Keratinocyte (primary cell): ENCODE data around the gene FITM2. TPM values are rescaled to one million over a fixed set of nuclear protein-coding genes. Genes with fewer than 3 reads are reported as not detected.
"Not testable (repeated sequence)": the region's sequence is repeated elsewhere in the genome, so short reads cannot be mapped to it uniquely, and the experiment has no call there.

Experiments
- DNase-seq: peaks from one replicate; pipeline ENCODE4 v3.0.0-alpha.2; 2011; ENCODE audit warnings: low read depth, missing footprints, low spot score
- FAIRE-seq: peaks from 2 replicates; lab custom pipeline; 2011; peaks lifted over from hg19 to GRCh38; lab: Jason Lieb, UNC
- H2AFZ ChIP-seq: 2 replicates; pipeline ENCODE4 v1.6.0; 2012; ENCODE audit warnings: low read length, control low read depth, inconsistent platforms; ENCODE audit not compliant: control insufficient read depth
- H3K27ac ChIP-seq: 2 replicates; pipeline ENCODE4 v1.5.1; 2011; ENCODE audit warnings: low read length; ENCODE audit not compliant: control insufficient read depth, insufficient read depth
- H3K27me3 ChIP-seq: 3 replicates; pipeline ENCODE4 v1.6.0; 2011; ENCODE audit warnings: low read length; ENCODE audit not compliant: control insufficient read depth, insufficient read depth; ENCODE audit errors: extremely low read depth
- H3K36me3 ChIP-seq, 2 experiments: 2 replicates in 1 of 2; 3 replicates in 1 of 2; pipeline ENCODE4 v1.5.1; 2011; ENCODE audit warnings: low read length in 2 of 2, mild to moderate bottlenecking in 1 of 2; ENCODE audit not compliant: control insufficient read depth in 2 of 2, insufficient read depth in 2 of 2; ENCODE audit errors: extremely low read depth in 1 of 2
- H3K4me1 ChIP-seq: 3 replicates; pipeline ENCODE4 v1.5.1; 2011; ENCODE audit warnings: low read length; ENCODE audit not compliant: control insufficient read depth, insufficient read depth; ENCODE audit errors: extremely low read depth
- H3K4me2 ChIP-seq: 3 replicates; pipeline ENCODE4 v1.6.0; 2011; ENCODE audit warnings: low read depth, low read length; ENCODE audit not compliant: control insufficient read depth, insufficient read depth; ENCODE audit errors: extremely low read depth
- H3K4me3 ChIP-seq, 3 experiments: fragments of 200-600 bp in 1 of 3; sonication (generic) in 1 of 3; 2 replicates in 2 of 3; 3 replicates in 1 of 3; pipeline ENCODE4 v1.5.1; 2011 to 2016; ENCODE audit warnings: low read length in 3 of 3, mild to moderate bottlenecking in 3 of 3, control low read depth in 2 of 3, inconsistent platforms in 1 of 3, low read depth in 1 of 3, mixed read lengths in 1 of 3, mixed run types in 1 of 3, moderate library complexity in 1 of 3; ENCODE audit not compliant: control insufficient read depth in 2 of 3, insufficient read depth in 2 of 3; ENCODE audit errors: extremely low read depth in 1 of 3
- H3K79me2 ChIP-seq: 2 replicates; pipeline ENCODE4 v1.6.0; 2012; ENCODE audit warnings: low read length; ENCODE audit not compliant: control insufficient read depth, insufficient read depth
- H3K9ac ChIP-seq: 3 replicates; pipeline ENCODE4 v1.6.0; 2011; ENCODE audit warnings: low read length; ENCODE audit not compliant: control insufficient read depth, insufficient read depth; ENCODE audit errors: extremely low read depth
- H3K9me1 ChIP-seq: 3 replicates; pipeline ENCODE4 v1.6.0; 2011; ENCODE audit warnings: low read length; ENCODE audit not compliant: control insufficient read depth, insufficient read depth; ENCODE audit errors: extremely low read depth
- H3K9me3 ChIP-seq: 2 replicates; pipeline ENCODE4 v1.5.1; 2012; ENCODE audit warnings: low read depth, low read length; ENCODE audit not compliant: control insufficient read depth
- H4K20me1 ChIP-seq: 3 replicates; pipeline ENCODE4 v1.6.0; 2011; ENCODE audit warnings: low read length; ENCODE audit not compliant: control insufficient read depth, insufficient read depth; ENCODE audit errors: extremely low read depth
- CTCF ChIP-seq, 3 experiments: IDR thresholded peaks in 1 of 3; conservative IDR thresholded peaks in 1 of 3; optimal IDR thresholded peaks in 1 of 3; 2 replicates in 2 of 3; 3 replicates in 1 of 3; pipeline versions ENCODE3 to v1.5.1; 2011; ENCODE audit warnings: low read length in 3 of 3, mild to moderate bottlenecking in 3 of 3, moderate library complexity in 2 of 3, control low read depth in 1 of 3, inconsistent platforms in 1 of 3; ENCODE audit not compliant: insufficient read depth in 2 of 3; ENCODE audit errors: extremely low read depth in 1 of 3
- EZH2 ChIP-seq: IDR thresholded peaks from one replicate; pipeline ENCODE4 v1.6.1; 2012; ENCODE audit warnings: inconsistent platforms, mild to moderate bottlenecking, low read length, moderate library complexity
- dilution Hi-C: fragments of 300-500 bp; cut with MboI; formaldehyde crosslinking; loops from one replicate; pipeline ENCODE4 v1.7.0; 2020; ENCODE audit warnings: low sequenced_read_pairs; ENCODE audit not compliant: extremely low pct_ligation_motif_present
- polyA plus RNA-seq, 5 experiments: library from polyadenylated mRNA; depleted of rRNA in 3 of 5; stranded (reverse) in 3 of 5; stranded (forward) in 1 of 5; unstranded in 1 of 5; fragments of >200 nt; gene quantifications; 1 replicate in 1 of 5; 2 replicates in 3 of 5; 3 replicates in 1 of 5; pipeline versions ENCODE4 v1.2.1 to v1.2.3, GENCODE V29; 2011 to 2012; ENCODE audit warnings: missing spikeins in 2 of 5, low read depth in 1 of 5, low replicate concordance in 1 of 5

Gene FITM2
- polyA plus RNA-seq, 1 donor (not counting 4 experiments of a cell fraction or from before 2014, with no cell fraction given), result 2.9 TPM

- H3K4me1 ChIP-seq, result no peaks in the 10 kb centered on the region
- H3K4me3 ChIP-seq, result no peak overlapping the region
- H3K9me1 ChIP-seq, result no peaks in the 10 kb centered on the region
- DNase-seq, result no peak
- H3K27ac ChIP-seq, result no peak overlapping the region
- dilution Hi-C loops, result no loop called here
- TF ChIP-seq CTCF (optimal IDR thresholded peaks at IDR 0.05 in 1 of 3, IDR thresholded peaks at IDR 0.05 in 1 of 3, conservative IDR thresholded peaks at IDR 0.05 in 1 of 3; ENCODE audit: extremely low read depth in 1 of 3, insufficient read depth in 2 of 3, low read length in 3 of 3) (no peak), EZH2 (no peak)
- no peak overlapping the region for H2AFZ ChIP-seq
- no peak overlapping the region for H3K4me2 ChIP-seq
- no peaks in the 10 kb centered on the region for H3K79me2 ChIP-seq
- H3K27me3 ChIP-seq, result no peaks in the 10 kb centered on the region
- H4K20me1 ChIP-seq, result no peaks in the 10 kb centered on the region
- no peak for FAIRE-seq
- H3K9ac ChIP-seq, result no peak overlapping the region
- no peaks in the 10 kb centered on the region for H3K9me3 ChIP-seq
- H3K36me3 ChIP-seq, result no peaks in the 10 kb centered on the region
Measured at GRCh38 chr20:44348168-44348659, 37.2 kb upstream of the FITM2 start.

GRCh38 chr20:44345941-44346340 is 34.9 kb upstream of the FITM2 start:
- H3K4me1 ChIP-seq, dilution Hi-C loops: not testable (repeated sequence)

GRCh38 chr20:44345147-44345546 is 34.1 kb upstream of the FITM2 start:
- TF ChIP-seq EZH2, result no peak
- H3K9me3 ChIP-seq, result no peaks in the 10 kb centered on the region
- no peaks in the 10 kb centered on the region for H3K27me3 ChIP-seq
- H3K4me2 ChIP-seq, result no peak overlapping the region
- no peak overlapping the region for H3K4me3 ChIP-seq
- H3K4me1 ChIP-seq, result no peaks in the 10 kb centered on the region
- no peak for FAIRE-seq
- no peaks in the 10 kb centered on the region for H3K36me3 ChIP-seq
- no peak overlapping the region for H2AFZ ChIP-seq
- no peaks in the 10 kb centered on the region for H3K79me2 ChIP-seq
- dilution Hi-C loops, result no loop called here
- no peak for DNase-seq
- H3K9ac ChIP-seq, result no peak overlapping the region
- no peaks in the 10 kb centered on the region for H3K9me1 ChIP-seq
- no peaks in the 10 kb centered on the region for H4K20me1 ChIP-seq
- no peak overlapping the region for H3K27ac ChIP-seq

More at GRCh38 chr20:44345941-44346340, 34.9 kb upstream of the FITM2 start:
- H3K27me3 ChIP-seq, H3K36me3 ChIP-seq, H3K9me3 ChIP-seq, H3K4me2 ChIP-seq, H4K20me1 ChIP-seq, DNase-seq, FAIRE-seq, H3K27ac ChIP-seq, H3K79me2 ChIP-seq, H3K9ac ChIP-seq, H2AFZ ChIP-seq, H3K4me3 ChIP-seq, H3K9me1 ChIP-seq: not testable (repeated sequence)
